Right lobe of liver (tissue), 4 donors: Measurements from ENCODE around the gene APRT.

Source experiments
- POLR2A ChIP-seq: fragments of 450-650 bp; IDR thresholded peaks from one replicate; pipeline ENCODE4 v1.6.1; 2017; ENCODE audit warnings: antibody characterized with exemption, mild to moderate bottlenecking
- TF ChIP-seq, protein P1 (sequence below), 4 donors: fragments of 200-600 bp in 3 of 4; fragments of 450-650 bp in 1 of 4; IDR thresholded peaks; one replicate each; pipeline versions ENCODE4 v1.5.1 to v1.8.0; 2016 to 2022; ENCODE audit warnings: antibody characterized with exemption in 4 of 4, mild to moderate bottlenecking in 2 of 4
- donor health status: DM: no; HTN: no; CAD: no.
- donor health status: DM: no; HTN: no; CAD: no.
- donor health status: DM: no; HTN: yes; CAD: no.

DNA sequence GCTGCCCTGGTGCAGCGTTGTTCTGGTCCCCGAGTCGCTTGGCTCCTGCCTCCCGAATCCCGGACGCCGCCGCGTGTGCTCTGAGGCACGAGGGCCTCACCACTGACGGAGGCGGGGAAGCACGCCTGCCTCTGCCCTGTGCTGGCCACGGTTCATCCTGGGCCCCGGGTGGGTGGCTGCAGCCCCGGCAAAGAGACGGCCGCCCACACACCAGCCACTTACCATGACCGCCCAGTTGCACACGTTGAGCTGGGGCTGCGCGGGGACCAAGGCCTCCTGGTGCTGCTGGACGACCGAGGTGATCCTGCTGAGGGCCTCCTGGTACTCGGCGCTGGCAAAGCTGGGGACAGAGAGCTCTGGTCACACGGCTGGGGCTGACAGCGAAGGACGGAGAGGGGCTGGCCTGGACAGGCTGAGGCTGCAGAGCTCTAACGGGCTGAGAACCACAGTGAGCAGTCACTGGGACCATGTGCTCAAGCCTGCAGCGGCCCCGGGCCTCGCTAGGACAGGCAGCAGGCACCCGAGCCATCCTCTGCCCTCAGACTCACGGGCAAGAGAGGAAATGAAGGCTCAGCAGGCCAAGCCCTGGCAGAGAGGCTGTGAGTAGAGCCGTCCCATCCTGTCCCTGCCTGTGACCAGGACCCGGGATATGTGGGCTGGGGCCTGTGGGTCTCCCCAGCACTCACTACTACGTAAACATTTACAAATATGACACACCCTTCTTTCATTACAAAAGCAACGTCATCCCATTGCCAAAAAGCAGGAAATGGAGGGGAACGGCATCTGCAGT lies 6.3 kb upstream of the APRT start:
- TF ChIP-seq, protein P1, sequence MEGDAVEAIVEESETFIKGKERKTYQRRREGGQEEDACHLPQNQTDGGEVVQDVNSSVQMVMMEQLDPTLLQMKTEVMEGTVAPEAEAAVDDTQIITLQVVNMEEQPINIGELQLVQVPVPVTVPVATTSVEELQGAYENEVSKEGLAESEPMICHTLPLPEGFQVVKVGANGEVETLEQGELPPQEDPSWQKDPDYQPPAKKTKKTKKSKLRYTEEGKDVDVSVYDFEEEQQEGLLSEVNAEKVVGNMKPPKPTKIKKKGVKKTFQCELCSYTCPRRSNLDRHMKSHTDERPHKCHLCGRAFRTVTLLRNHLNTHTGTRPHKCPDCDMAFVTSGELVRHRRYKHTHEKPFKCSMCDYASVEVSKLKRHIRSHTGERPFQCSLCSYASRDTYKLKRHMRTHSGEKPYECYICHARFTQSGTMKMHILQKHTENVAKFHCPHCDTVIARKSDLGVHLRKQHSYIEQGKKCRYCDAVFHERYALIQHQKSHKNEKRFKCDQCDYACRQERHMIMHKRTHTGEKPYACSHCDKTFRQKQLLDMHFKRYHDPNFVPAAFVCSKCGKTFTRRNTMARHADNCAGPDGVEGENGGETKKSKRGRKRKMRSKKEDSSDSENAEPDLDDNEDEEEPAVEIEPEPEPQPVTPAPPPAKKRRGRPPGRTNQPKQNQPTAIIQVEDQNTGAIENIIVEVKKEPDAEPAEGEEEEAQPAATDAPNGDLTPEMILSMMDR (IDR thresholded peaks at IDR 0.05): no peak
- no peak for TF ChIP-seq POLR2A
